ENCODE data around the gene TJP1. TPM values are rescaled to one million over a fixed set of nuclear protein-coding genes. Genes with fewer than 3 reads are reported as not detected.

Gene TJP1
- 100 to 1,000 TPM; 164 to 177 (median 167) TPM for polyA plus RNA-seq (ENCODE audit: insufficient read length in 3 of 3)

GRCh38 chr15:29822100-29822683 is at the start of gene TJP1:
Gene TJP1 (minus strand): TSS chr15:29822468. CDS start chr15:29822028, 440 bp downstream.
- peak in 2 of 3 donors; percentile 65 to 69 for DNase-seq (ENCODE audit: low read depth in 3 of 3, low spot score in 2 of 3)

DNA sequence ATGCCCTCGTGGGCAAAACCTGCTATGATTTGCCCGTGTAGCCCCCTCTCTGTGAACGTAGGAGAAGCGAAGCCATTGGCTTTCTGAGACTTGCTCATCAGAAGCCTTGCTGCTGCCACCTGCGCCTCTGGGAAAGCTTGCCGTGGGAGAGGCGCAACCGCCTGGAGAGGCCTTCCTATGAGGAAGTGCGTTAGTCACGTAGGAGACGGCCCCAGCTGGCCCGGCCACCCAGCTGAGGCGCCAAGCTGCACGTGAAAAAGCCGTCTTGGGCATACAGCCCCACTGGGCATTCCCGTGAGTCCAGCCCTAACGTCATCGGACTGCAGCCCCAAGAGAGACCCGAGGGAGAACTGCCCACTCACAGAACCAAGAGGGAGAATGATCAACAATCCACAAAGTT is 49.1 kb upstream of the TJP1 start:
- no peak for DNase-seq (ENCODE audit: low read depth in 3 of 3, low spot score in 2 of 3)

GRCh38 chr15:29870495-29871151 is 48.4 kb upstream of the TJP1 start:
- DNase-seq (ENCODE audit: low read depth in 3 of 3, low spot score in 2 of 3): no peak

- DNase-seq (ENCODE audit: low read depth in 3 of 3, low spot score in 2 of 3): no peak
Observed at GRCh38 chr15:29867241-29868000, 45.2 kb upstream of the TJP1 start.

GRCh38 chr15:29866337-29866736 is 44.1 kb upstream of the TJP1 start:
- no peak for DNase-seq (ENCODE audit: low read depth in 3 of 3, low spot score in 2 of 3)

DNA sequence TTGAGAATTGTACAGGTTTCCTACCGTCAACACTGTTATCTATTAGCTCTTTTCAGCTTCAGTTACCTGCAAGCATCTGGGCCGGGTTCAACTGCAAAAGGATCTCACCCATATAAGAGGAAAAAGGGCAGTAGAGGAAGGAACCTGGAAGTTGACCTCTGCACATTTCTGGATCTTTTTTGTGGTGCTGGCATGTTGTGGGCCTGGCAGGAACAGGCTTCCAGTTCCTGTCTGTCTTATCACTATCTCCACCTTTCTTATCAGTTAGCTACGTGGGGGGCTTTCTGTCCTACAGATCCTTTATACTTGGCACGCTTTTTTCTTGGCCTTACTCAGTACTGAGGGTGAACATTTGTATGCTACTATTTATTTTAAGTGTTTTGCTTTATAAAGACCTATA is 42.2 kb upstream of the TJP1 start:
- no peak for DNase-seq (ENCODE audit: low read depth in 3 of 3, low spot score in 2 of 3)

DNA sequence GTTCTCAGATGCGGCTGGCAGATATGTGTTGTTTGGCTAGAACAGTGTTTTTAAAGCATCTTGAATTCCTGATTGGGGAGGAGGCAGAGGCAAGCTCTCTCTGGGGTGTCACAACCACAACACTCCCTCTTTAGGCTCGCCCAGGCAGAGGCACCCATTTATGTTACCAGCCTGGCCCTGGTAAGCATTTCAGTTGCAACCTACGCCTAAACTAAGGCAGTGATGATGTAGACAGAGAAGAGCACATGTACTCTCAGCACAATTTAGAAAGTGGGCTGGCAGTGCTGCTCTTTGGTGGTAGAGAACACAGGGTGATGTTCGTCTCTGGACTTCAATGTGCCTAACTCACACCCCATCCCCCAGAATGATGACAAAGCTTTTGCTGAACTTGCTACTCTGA is 41.2 kb upstream of the TJP1 start:
- no peak for DNase-seq (ENCODE audit: low read depth in 3 of 3, low spot score in 2 of 3)

GRCh38 chr15:29862271-29862670 is 40.0 kb upstream of the TJP1 start:
- no peak for DNase-seq (ENCODE audit: low read depth in 3 of 3, low spot score in 2 of 3)

DNA sequence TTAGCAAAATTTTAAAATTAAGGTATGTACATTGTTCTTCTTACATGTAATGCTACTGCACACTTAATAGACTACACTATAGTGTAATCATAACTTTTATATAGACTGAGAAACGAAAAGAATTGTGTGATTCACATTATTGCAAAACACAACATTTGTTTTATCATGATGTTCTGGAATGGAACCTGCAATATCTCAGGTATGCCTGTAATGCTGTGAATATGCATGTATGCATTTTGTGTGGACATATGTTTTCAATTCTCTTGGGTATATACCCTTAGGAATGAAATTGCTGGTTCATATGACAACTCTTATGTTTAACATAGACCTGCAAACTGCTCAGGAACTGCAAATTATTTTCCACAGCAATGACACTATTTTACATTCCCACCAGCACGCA is 38.6 kb upstream of the TJP1 start:
- no peak for DNase-seq (ENCODE audit: low read depth in 3 of 3, low spot score in 2 of 3)

DNA sequence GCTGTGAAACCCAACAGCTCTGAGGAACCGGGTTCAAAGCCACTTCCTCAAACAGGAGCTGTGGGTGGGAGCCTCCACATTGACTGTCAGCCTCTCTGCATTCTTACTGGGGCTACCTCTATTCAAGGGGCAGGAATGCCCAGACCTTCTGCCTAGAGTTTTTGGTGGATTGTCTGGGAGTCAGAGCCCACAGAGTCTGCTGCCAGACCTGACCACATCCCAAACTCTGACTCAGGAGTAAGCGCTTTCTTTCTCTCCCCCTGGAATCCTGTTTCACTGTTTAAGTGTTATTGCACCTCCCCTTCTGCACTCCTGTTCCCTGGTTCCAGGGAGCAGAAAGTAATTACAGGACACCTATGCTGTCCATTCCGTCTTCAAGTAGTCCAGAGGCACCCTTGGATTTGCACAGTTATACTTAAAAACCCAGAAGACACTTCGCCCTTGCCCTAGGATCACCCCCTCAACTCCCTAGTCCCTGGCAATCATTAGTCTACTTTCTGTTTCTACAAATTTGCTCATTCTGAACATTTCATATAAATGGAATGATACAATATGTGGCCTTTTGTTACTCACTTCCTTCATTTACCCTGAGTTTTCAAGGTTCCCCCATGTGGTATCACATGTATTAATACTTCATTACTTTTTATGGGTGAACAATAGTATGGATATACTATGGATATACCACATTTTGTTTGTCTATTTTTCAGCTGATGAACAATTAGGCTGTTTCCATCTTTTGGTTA is 37.9 kb upstream of the TJP1 start:
- no peak for DNase-seq (ENCODE audit: low read depth in 3 of 3, low spot score in 2 of 3)

- no peak for DNase-seq (ENCODE audit: low read depth in 3 of 3, low spot score in 2 of 3)
Observed at GRCh38 chr15:29859293-29859692, 37.0 kb upstream of the TJP1 start.

GRCh38 chr15:29857221-29857789 is 35.0 kb upstream of the TJP1 start:
- no peak for DNase-seq (ENCODE audit: low read depth in 3 of 3, low spot score in 2 of 3)

DNA sequence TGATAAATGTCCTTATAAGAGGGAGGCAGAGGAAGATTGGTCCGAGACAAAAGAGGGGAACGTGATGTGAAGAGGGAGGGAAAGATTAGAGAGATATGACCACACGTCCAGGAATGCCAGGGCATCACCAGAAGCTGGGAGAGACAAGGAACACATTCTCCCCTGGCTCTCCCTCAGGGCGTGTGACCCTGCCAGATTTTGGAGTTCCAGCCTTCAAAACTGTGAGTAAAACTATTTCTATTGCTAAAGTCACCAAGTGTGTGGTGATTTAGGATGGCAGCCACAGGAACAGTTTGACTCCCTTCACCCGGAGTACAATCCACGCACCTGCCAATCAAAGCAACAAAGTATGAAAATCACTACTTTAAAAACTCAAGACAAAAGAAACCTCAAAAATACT is 32.1 kb upstream of the TJP1 start:
- no peak for DNase-seq (ENCODE audit: low read depth in 3 of 3, low spot score in 2 of 3)

DNA sequence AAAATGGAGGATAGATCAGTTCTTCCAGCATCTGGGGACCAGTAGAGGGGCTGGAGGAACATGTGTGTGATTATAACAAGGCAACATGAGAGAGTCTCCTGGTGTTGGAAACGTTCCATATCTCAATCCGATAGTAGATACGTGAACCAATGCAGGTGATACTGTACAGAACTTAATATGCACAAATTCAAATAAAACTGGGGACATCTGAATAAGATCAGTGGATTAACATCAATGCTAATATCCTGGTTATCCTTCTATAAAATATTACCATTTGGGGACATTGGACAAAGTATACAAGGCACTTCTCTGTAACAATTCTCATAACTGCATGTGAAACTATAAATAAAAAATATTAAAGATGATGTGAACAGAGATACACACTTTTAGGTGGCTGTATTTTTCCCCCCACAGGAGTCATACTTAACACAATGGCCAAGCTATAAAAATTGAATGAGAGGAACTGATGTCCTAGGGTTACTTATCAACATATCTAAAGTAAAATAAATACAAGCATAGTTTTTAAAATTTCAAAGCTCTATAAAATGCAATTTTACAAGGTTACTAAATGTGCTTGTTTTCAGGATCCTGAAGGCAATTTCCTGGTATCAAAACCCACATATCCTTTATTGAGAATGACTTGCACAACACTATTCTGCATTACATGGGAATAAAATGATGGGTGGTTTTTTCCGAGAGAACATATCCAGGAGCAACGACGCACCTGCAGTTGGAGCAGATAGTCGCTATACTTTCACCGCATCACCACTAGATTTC is 31.1 kb upstream of the TJP1 start:
- no peak for DNase-seq (ENCODE audit: low read depth in 3 of 3, low spot score in 2 of 3)

GRCh38 chr15:29852201-29852600 is 29.9 kb upstream of the TJP1 start:
- DNase-seq (ENCODE audit: low read depth in 3 of 3, low spot score in 2 of 3): no peak

GRCh38 chr15:29849716-29850115 is 27.4 kb upstream of the TJP1 start:
- DNase-seq (ENCODE audit: low read depth in 3 of 3, low spot score in 2 of 3): no peak

- no peak for DNase-seq (ENCODE audit: low read depth in 3 of 3, low spot score in 2 of 3)
Observed at GRCh38 chr15:29849218-29849617, 26.9 kb upstream of the TJP1 start.

DNA sequence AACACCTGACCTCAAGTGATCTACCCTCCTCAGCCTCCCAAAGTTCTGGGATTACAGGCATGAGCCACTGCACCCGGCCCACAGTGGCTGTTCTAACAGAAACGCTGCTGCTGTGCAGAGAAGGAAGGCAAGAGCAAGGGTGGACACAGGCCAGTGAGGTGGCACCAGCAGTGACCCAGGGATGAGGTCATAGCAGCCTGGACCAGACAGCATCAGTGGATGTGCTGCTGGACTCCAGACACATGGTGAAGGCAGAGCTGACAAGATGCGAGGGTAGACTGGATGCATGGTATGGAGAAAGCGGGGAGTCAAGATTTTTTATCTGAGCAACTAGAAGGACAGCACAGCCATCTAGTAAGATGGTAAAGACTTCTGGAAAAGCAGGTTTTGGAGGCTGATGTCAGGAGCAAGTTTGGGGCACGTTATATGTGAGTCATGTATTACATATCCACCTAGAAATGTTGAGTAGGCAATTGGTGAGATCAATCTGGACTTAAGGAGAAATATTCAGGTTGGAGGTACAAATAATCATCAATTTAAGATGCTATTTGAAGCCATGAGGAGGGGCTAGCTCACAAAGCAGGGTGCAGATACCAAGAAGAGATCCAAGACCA is 22.1 kb upstream of the TJP1 start:
- no peak for DNase-seq (ENCODE audit: low read depth in 3 of 3, low spot score in 2 of 3)

GRCh38 chr15:29842290-29842689 is 20.0 kb upstream of the TJP1 start:
- DNase-seq (ENCODE audit: low read depth in 3 of 3, low spot score in 2 of 3): no peak

DNA sequence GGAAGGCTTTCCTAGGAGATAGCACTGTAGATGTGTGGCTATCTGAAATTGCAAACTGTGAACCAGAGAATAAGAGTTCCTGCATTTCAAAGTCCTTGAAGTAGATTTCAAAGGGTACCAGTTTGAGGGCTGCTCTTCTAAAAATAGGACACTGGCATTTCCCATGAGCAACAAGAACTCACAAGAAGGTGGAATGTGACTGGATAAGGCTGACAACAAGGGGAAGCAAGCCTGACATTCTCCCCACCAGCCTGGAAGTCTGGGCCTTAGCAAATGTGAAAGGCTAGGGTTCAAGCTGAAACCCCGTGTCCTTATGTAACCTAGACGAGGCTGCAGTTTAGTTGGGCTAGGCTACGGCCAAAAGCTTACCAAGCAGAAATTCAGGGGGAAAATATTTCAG is 18.7 kb upstream of the TJP1 start:
- DNase-seq (ENCODE audit: low read depth in 3 of 3, low spot score in 2 of 3): no peak

All from right renal cortex interstitium (tissue), 3 donors.